Right lobe of liver (tissue), 4 donors: ENCODE results near the gene USP37.

Experiments
- CTCF ChIP-seq, 4 donors: fragments of 200-600 bp in 3 of 4; fragments of 450-650 bp in 1 of 4; IDR thresholded peaks; one replicate each; pipeline versions ENCODE4 v1.5.1 to v1.8.0; 2016 to 2022; ENCODE audit warnings: antibody characterized with exemption in 4 of 4, mild to moderate bottlenecking in 2 of 4
- POLR2A ChIP-seq: fragments of 450-650 bp; IDR thresholded peaks from one replicate; pipeline ENCODE4 v1.6.1; 2017; ENCODE audit warnings: antibody characterized with exemption, mild to moderate bottlenecking
- donor health status: DM: no; HTN: no; CAD: no.
- donor health status: DM: no; HTN: no; CAD: no.
- donor health status: DM: no; HTN: yes; CAD: no.

GRCh38 chr2:218429911-218430692 is 138.0 kb downstream of the USP37 start:
- TF ChIP-seq CTCF (IDR thresholded peaks at IDR 0.05) (no peak), POLR2A (no peak)
